PFSK-1 (cell line): ENCODE measurements around the gene ANKFY1.

Experiments used
- POLR2AphosphoS5 ChIP-seq: IDR thresholded peaks from 2 replicates; pipeline ENCODE4 v1.6.1; 2012; ENCODE audit warnings: low read depth, mild to moderate bottlenecking, control low read depth, low read length, moderate library complexity
- REST ChIP-seq, 2 experiments: IDR thresholded peaks; 2 replicates each; pipeline versions ENCODE4 v1.6.1 to v1.8.0; 2011 to 2012; ENCODE audit warnings: low read depth in 2 of 2, low read length in 2 of 2, control low read depth in 1 of 2, inconsistent platforms in 1 of 2, mild to moderate bottlenecking in 1 of 2, moderate library complexity in 1 of 2; ENCODE audit not compliant: insufficient read depth in 1 of 2
- TAF1 ChIP-seq: IDR thresholded peaks from 2 replicates; pipeline ENCODE4 v1.6.1; 2012; ENCODE audit warnings: low read length, control low read depth, borderline replicate concordance; ENCODE audit not compliant: insufficient read depth

DNA sequence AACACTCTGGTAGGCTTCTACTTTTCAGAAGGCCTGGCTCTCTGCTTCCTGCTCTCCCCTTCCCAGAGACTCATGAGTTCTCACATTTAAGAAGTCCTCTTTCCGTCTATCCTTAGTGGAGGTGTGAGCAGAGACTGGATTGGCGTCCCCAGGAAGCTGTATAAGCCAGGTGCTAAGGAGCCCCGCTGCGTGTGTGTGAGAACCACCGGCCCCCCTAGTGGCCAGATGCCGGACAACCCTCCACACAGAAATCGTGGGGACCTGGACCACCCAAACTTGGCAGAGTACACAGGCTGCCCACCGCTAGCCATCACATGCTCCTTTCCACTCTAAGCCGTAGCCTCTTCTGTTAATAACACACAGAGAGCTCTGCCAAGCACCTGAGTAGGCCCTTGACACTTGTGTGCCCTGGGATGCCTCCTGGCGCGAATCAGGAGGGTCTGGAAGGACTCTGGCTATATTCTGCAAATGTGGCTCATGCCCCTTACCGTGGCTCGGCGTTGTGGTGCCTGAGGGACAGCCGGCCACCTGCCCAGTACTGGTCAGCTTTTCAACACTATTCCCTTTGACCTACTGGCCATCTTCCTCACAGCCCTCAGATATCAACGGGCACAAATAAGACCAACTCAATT is 106.9 kb downstream of the ANKFY1 start:
- TF ChIP-seq REST (IDR thresholded peaks at IDR 0.05; ENCODE audit: insufficient read depth in 1 of 2, low read depth in 2 of 2, low read length in 2 of 2) (no peak), POLR2AphosphoS5 (no peak), TAF1 (no peak)
